Measurements from ENCODE around the gene UBR4. TPM values are rescaled to one million over a fixed set of nuclear protein-coding genes. Genes with fewer than 3 reads are reported as not detected.

Gene UBR4
- polyA plus RNA-seq, 10 donors: 64.0 to 86.1 (median 77.4) TPM

- DNase-seq: no peak
These were observed 136.5 kb downstream of the UBR4 start for GRCh38 chr1:19073311-19074186.

GRCh38 chr1:19072285-19072981 is 137.6 kb downstream of the UBR4 start:
- DNase-seq: no peak

- DNase-seq: no peak
These were observed 138.3 kb downstream of the UBR4 start for GRCh38 chr1:19071674-19072281.

- no peak for DNase-seq
These were observed 139.0 kb downstream of the UBR4 start for GRCh38 chr1:19070891-19071621.

GRCh38 chr1:19070197-19070651 is 139.8 kb downstream of the UBR4 start:
- no peak for DNase-seq

GRCh38 chr1:19068639-19069276 is 141.3 kb downstream of the UBR4 start:
- no peak for DNase-seq

GRCh38 chr1:19067912-19068638 is 142.0 kb downstream of the UBR4 start:
- DNase-seq: no peak

GRCh38 chr1:19067182-19067911 is 142.7 kb downstream of the UBR4 start:
- no peak for DNase-seq

GRCh38 chr1:19066874-19067181 is 143.2 kb downstream of the UBR4 start:
- DNase-seq: no peak

GRCh38 chr1:19066248-19066873 is 143.7 kb downstream of the UBR4 start:
- no peak for DNase-seq

- DNase-seq: no peak
These were observed 144.4 kb downstream of the UBR4 start for GRCh38 chr1:19065526-19066247.

- DNase-seq: no peak
These were observed 145.1 kb downstream of the UBR4 start for GRCh38 chr1:19064906-19065450.

- no peak for DNase-seq
These were observed 146.9 kb downstream of the UBR4 start for GRCh38 chr1:19063122-19063521.

GRCh38 chr1:19062258-19063029 is 147.6 kb downstream of the UBR4 start:
- no peak for DNase-seq

GRCh38 chr1:19061798-19062197 is 148.3 kb downstream of the UBR4 start:
- DNase-seq: no peak

GRCh38 chr1:19061343-19061742 is 148.7 kb downstream of the UBR4 start:
- no peak for DNase-seq

- DNase-seq: no peak
These were observed 150.3 kb downstream of the UBR4 start for GRCh38 chr1:19059773-19060172.

- no peak for DNase-seq
These were observed 151.6 kb downstream of the UBR4 start for GRCh38 chr1:19058476-19058797.

All from muscle of back (tissue), 11 donors.